ENCODE data around the gene SPTSSB.

The SPTSSB gene, protein sequence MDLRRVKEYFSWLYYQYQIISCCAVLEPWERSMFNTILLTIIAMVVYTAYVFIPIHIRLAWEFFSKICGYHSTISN

DNA sequence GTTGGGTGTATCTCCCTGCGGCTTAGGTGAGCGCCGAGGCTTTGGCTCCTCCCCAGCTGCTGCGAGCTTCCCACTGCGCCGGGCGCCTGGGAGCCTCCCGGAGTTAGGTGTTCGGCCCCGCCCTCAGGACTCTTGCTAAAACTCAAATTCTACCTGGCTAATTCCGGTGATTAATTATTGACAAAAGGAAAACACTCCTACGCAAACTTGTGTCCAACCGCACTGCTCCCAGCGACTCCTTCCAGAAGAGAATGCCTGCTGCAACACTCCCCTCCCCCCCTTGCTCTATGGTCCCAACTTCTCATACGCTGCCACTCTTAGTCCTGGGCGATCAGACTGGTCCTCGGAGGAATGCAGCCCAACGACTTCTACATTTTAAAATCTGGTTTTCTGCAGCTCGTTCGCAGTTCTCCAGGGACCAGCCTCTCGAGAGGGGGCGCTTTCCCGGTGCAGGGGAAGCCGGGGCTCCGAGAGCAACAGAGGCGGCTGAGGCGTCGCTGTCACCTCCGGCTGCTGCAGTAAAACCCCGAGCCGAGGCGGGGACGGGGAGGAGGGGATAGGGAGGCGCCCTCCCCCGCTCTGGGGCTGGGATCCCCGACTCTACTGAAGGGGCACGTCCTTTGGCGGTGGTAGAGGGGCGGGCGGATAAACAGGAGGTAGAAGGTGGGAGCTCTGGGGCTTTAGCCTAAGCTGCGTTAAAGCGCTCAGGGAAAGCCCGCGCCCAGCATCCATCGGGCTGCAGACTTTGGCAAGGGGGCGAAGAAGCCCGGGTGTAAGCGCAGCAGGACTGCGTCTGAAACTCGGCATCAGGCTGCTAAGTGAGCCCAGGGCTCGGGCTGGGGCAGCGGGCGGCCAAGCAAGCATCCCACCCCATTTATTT is at the start of gene SPTSSB:
Gene SPTSSB (minus strand): TSS at position 77 of the 880 bp plus-strand sequence. CDS start 25,194 bp downstream, outside the sequence.
- in situ Hi-C loops (cut with MboI; ENCODE audit: low sequenced_read_pairs), result no loop called here

DNA sequence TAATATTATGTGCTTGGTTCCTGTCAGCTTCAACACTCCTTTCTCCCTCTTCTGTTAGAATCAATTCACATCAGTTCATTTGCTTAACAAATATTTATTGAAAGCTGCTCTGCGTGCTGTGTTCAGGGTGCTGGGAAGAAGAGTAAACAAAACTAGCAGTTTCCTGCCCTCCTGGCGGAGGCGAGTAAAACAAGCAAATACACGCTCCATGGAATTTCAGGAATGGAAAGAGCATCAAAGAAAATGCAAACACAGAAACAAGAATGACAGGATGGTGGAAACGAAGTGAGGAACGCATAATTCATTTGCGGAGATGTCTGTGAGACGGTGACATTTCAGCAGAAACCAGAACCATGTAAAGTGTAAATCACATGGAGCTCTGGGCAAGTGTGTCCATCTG is 49.4 kb upstream of the SPTSSB start:
- in situ Hi-C loops (cut with MboI; ENCODE audit: low sequenced_read_pairs), result loop anchor here (25.0 kb wide), 1 partner anchor 133 kb away; no protein-coding TSS in a partner anchor

DNA sequence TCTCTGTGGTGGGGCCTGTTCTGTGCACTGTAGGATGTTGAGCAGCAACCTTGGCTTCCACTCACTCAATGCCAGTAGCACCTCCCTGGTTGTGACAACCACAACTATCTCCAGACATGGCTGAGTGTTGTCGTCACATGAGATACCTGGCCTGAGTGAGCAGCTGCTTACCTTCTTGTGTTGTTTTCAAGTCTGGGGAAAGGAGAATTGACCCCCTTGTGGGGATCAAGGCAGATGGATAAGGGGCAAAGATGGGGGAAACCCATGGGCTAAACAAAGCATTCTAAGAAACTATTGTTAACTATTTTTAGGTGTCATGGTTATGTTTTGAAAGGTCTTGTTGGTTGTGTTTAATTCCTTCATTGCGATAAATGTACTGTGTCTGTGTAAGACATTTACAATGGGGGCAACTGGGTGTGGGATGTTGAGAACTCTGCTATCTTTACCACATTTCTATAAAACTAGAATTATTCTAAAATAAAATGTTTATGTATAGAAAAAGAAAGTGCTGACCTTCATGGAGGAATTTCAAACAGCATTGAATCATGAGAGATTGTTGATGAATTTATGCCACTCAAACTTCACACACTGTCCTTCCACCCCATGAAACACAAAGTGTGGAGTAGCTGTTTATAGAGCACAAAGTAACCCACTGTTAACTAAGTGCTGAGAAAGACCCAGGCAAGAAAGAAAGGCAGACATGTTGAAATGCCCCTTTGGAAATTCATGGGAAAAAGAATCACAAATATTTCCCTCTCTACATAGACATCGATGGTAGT is 48.4 kb upstream of the SPTSSB start:
- in situ Hi-C loops (cut with MboI; ENCODE audit: low sequenced_read_pairs), result loop anchor here (25.0 kb wide), 1 partner anchor 132 kb away; no protein-coding TSS in a partner anchor

DNA sequence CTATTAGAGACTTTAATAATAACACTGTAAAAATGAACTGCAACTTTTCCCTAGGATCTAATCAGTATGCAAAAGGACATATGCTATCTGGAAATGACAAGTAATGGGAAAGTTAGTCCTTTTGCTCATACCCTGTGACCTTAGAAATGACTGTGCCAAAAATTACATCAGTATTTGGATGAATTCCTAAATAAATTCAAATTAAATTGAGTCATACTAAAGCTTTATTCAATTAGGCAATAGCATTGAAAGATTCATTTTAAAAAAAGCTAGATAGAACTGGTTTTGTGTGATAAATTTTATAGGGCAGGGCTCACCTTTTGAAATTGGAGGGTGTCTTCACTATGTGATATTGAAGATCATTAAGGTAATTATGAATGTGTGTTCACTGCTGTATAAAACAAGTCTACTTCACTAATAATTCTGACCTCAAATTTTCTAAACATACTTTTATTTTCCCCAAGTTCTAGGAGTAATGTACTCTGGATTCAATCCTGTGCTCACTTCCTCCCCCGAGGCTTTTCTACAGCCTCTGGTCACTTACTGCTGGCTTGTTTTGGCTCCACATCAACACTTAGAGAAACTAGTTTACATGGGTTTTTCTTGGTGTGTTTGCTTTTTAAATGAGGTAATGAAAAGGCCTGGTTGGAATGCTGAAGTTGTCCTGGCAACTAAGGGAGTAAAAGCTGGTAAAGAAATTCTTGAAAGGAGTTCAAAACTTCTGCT is 44.4 kb upstream of the SPTSSB start:
- in situ Hi-C loops (cut with MboI; ENCODE audit: low sequenced_read_pairs), result loop anchor here (25.0 kb wide), 1 partner anchor 128 kb away; no protein-coding TSS in a partner anchor

DNA sequence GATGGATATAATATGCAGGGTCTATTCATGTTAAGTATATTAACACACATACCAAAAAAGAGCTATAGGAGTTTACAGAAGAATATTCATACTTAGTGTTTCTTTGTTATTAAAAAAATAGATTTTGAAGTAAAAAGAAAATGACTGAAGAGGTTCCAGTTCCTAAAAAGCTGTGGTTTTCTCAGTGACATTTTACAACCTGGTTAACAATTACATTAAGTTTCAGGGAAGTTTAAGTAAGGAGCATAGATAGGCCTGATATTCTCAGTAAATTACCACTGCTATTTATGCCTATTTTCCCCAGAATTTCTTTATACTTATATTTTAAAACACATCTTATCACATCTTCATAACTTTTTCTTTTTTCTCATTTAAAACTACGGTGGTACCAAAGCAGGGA is 43.6 kb upstream of the SPTSSB start:
- in situ Hi-C loops (cut with MboI; ENCODE audit: low sequenced_read_pairs), result loop anchor here (25.0 kb wide), 1 partner anchor 128 kb away; no protein-coding TSS in a partner anchor

- in situ Hi-C loops (cut with MboI; ENCODE audit: low sequenced_read_pairs), result loop anchor here (25.0 kb wide), 1 partner anchor 127 kb away; no protein-coding TSS in a partner anchor
Observed at GRCh38 chr3:161413855-161414210, 42.5 kb upstream of the SPTSSB start.

- in situ Hi-C loops (cut with MboI; ENCODE audit: low sequenced_read_pairs), result loop anchor here (25.0 kb wide), 1 partner anchor 126 kb away; no protein-coding TSS in a partner anchor
Observed at GRCh38 chr3:161413127-161413854, 42.0 kb upstream of the SPTSSB start.

- in situ Hi-C loops (cut with MboI; ENCODE audit: low sequenced_read_pairs), result loop anchor here (25.0 kb wide), 1 partner anchor 125 kb away; no protein-coding TSS in a partner anchor
Observed at GRCh38 chr3:161412123-161412522, 40.8 kb upstream of the SPTSSB start.

GRCh38 chr3:161409858-161410257 is 38.5 kb upstream of the SPTSSB start:
- in situ Hi-C loops (cut with MboI; ENCODE audit: low sequenced_read_pairs), result loop anchor here (25.0 kb wide), 1 partner anchor 123 kb away; no protein-coding TSS in a partner anchor

GRCh38 chr3:161409069-161409468 is 37.8 kb upstream of the SPTSSB start:
- in situ Hi-C loops (cut with MboI; ENCODE audit: low sequenced_read_pairs), result loop anchor here (25.0 kb wide), 1 partner anchor 122 kb away; no protein-coding TSS in a partner anchor

DNA sequence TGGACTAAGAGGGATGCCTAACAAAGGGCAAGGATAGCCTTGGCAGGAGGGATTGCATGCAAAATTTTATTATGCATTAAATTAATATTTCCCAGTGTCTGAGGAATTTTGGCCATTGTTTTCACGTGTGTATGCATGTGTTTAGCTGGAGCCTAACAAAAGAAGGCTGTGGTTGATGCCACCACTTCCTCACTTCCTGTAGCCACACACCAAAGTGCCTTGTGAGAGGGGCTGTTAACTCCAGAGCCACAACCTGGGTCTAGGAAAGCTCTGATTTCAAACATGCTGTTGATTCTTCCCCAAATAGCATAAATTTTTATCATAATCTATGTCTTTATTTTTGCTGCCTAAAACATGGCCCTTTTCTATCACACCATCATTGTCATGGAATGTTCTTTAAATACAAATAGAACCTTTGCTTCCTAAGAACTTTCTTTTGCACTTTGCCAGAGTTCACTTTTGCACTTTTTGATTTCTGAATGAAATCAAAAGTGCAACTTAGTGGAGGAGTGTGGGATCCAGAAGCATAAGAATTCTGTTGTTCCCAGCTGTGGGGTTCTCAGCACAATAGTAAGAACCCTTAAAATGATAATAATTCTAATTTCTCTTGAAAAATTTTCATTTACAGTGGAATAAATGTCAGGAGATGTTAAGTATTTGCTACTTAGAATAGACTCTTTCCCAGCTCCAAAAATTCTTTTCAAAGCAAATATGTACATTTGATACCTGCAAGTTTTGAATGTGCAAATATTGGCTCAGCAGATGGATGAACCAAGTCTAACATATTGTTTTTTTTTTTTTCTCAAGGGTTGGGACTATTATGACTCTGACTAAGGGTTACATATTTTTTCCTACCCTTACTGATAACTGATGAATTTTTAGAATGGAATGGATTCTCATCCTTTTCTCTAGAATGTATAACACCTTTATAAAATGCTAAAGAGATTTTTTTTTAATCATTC is 35.6 kb upstream of the SPTSSB start:
- in situ Hi-C loops (cut with MboI; ENCODE audit: low sequenced_read_pairs), result loop anchor here (25.0 kb wide), 1 partner anchor 120 kb away; no protein-coding TSS in a partner anchor

DNA sequence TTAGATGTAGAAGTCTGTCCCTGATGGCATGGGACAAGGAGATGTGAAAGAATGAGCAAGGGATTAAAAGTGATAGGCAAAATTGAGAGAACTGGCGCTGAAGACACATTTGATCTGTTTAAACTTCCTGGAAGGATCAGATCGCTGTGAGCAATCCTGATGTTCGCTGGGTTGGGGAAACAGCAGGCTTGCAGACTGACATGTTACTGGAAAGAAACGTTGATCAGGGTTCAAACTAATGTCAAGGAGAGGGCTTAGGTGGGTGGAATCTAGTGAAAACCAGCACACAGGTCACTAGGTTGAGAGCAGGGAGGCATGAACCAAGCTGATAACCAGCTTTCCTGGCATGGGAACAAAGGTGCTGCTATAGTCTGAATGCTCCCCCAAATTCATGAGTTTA is 34.5 kb upstream of the SPTSSB start:
- in situ Hi-C loops (cut with MboI; ENCODE audit: low sequenced_read_pairs), result loop anchor here (25.0 kb wide), 1 partner anchor 119 kb away; no protein-coding TSS in a partner anchor

DNA sequence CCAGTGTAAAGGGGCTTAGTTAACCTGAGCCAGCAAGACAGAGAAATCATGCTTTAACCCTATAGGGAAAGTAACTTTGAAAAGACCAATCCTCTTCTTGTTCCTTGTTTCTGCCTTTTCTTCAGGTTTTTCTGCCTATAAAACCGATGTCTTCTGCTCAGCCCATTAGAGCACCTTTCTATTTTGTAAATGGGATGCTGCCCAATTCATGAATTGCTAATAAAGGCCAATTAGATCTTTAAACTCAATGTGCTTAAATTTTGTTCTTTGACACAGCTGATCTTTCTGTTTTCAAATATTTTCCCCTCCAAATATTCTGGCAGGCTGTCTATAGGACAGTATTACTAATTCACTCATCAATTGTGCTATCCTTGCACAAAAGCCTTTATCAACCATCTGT is 33.8 kb upstream of the SPTSSB start:
- in situ Hi-C loops (cut with MboI; ENCODE audit: low sequenced_read_pairs), result loop anchor here (25.0 kb wide), 1 partner anchor 118 kb away; no protein-coding TSS in a partner anchor

DNA sequence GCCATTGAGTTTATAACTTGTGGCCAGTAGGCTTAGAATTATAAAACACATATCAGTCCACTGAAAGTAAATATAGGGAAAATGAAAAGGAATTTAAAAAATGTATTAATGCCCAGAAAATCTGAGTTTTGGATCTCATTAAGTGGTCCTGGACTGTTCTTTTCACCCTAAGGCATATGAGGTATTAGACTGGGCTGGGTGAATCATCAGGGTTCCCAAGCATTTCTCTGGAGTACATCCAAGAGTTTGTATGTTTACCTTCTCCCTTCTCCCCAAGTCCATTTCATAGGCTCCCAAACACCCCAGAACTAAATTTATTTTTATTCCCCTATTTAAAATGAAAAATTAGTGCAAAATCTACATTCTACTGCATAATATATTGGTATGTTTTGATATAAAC is 31.9 kb upstream of the SPTSSB start:
- in situ Hi-C loops (cut with MboI; ENCODE audit: low sequenced_read_pairs), result loop anchor here (25.0 kb wide), 1 partner anchor 116 kb away; no protein-coding TSS in a partner anchor

DNA sequence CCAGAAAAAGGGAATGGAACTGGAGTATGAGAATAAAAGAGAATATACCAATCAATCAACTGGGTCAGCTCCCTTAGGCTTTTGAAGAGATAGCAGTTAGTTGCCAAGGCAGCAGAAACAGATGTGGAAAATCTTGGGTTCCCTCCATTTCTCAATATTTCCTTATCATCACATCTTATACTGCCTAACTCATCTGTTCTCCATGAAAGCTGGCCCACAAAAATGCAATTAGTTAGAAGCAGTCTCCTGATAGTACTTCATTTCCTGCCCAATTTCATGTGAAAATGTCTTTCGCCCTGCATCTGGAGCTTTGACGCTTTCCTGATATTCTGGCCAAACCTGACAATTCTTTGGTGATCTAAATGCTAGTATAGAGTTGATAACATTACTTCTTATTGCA is 30.1 kb upstream of the SPTSSB start:
- in situ Hi-C loops (cut with MboI; ENCODE audit: low sequenced_read_pairs), result loop anchor here (25.0 kb wide), 1 partner anchor 114 kb away; no protein-coding TSS in a partner anchor

GRCh38 chr3:161400650-161401049 is 29.3 kb upstream of the SPTSSB start:
- in situ Hi-C loops (cut with MboI; ENCODE audit: low sequenced_read_pairs), result loop anchor here (25.0 kb wide), 1 partner anchor 113 kb away; no protein-coding TSS in a partner anchor

DNA sequence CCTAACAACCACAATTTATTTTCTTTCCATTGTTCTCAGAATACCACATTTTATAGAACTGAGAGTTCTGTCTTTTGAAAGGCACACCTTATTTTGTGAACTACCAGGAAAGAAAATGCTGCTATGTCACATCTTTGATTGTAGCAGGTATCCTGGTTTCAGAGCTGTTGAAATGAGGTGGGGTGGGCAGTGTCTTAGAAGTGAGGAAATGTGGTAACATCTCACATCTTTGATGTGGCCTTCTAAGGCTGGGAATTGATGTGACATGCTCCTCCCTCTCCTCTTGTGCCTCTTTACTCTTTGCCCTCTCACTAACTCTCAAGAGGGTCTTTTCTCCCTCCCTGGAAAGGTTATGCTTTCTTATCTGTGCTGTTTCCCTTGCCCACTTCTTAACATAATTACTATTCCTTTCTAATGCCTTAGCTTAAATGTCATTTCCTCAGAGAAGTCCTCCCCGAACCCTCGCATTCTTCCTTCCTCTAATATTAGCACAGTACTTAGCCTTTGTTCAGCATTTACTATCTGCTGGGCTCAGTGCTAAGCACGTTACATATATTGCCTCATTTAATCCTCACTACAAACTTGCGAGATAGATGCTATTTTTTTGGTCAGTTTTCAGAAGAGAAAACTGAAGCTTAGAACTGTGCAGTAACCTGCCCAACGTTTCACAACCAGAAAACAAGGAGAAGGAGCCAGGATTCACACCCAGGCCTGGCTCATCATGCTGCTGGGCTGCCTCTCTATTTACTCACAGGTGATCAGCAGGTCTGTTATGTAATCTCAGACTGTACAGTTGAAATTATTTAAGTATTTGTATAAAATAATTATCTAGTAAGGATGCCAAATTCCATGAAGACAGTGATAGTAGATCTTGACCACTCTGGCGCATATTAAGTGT is 24.0 kb upstream of the SPTSSB start:
- in situ Hi-C loops (cut with MboI; ENCODE audit: low sequenced_read_pairs), result no loop called here
